A549 (cell line): ENCODE results near the gene SBF2. TPM values are rescaled to one million over a fixed set of nuclear protein-coding genes. Genes with fewer than 3 reads are reported as not detected.

Experiments used
- ATAC-seq, 2 experiments: fragments of 200-7000 bp in 1 of 2; fragments of >200 bp in 1 of 2; cut with Nextera tagmentation in 1 of 2; cut with Tn5 transposase in 1 of 2; 3 replicates each; pipeline versions ENCODE4 v1.8.0 to v1.9.1; 2018 to 2020; ENCODE audit warnings: mild to moderate bottlenecking in 1 of 2, moderate library complexity in 1 of 2
- CTCF ChIA-PET: fragments of 300-600 bp; sonication (Branson Sonifier 250); formaldehyde crosslinking; extraction: SDS; loops from one replicate; lab custom pipeline; 2021; ENCODE audit warnings: antibody characterized with exemption, inconsistent platforms; lab: Yijun Ruan, JAX
- POLR2A ChIA-PET: fragments of 350-600 bp; formaldehyde crosslinking; extraction: SDS; loops from one replicate; lab custom pipeline; 2021; ENCODE audit warnings: antibody characterized with exemption, inconsistent platforms; lab: Yijun Ruan, JAX
- DNase-seq, 2 experiments: peaks; one replicate each; pipeline versions ENCODE4 v3.0.0 to v3.0.0-alpha.2; 2011 to 2016; ENCODE audit warnings: low read depth in 1 of 2, low spot score in 1 of 2
- FAIRE-seq: peaks from 2 replicates; lab custom pipeline; 2011; peaks lifted over from hg19 to GRCh38; lab: Jason Lieb, UNC
- H3K27ac ChIP-seq, 2 experiments: fragments of >200 bp; sonication (Bioruptor Twin); formaldehyde crosslinking; 3 replicates each; pipeline ENCODE4 v1.5.1; 2016 to 2017
- H3K4me1 ChIP-seq: fragments of >200 bp; sonication (Bioruptor Twin); formaldehyde crosslinking; 3 replicates; pipeline ENCODE4 v1.6.1; 2016
- H3K4me2 ChIP-seq: fragments of >200 bp; sonication (Bioruptor Twin); formaldehyde crosslinking; 3 replicates; pipeline ENCODE4 v1.6.1; 2016
- H3K4me3 ChIP-seq: fragments of >200 bp; sonication (Bioruptor Twin); formaldehyde crosslinking; 3 replicates; pipeline ENCODE4 v1.5.1; 2016
- H3K9me3 ChIP-seq: fragments of >200 bp; sonication (Bioruptor Twin); formaldehyde crosslinking; 3 replicates; pipeline ENCODE4 v1.6.1; 2016
- CEBPB ChIP-seq, 2 experiments: fragments of >200 bp in 1 of 2; sonication (Bioruptor Twin) in 1 of 2; formaldehyde crosslinking in 1 of 2; IDR thresholded peaks; 2 replicates each; pipeline ENCODE4 v1.6.1; 2012 to 2016
- CHD4 ChIP-seq: fragments of 200-600 bp; sonication (generic); IDR thresholded peaks from 2 replicates; pipeline ENCODE4 v1.6.1; 2016; ENCODE audit warnings: antibody characterized with exemption, mild to moderate bottlenecking, borderline replicate concordance
- CTCF ChIP-seq: fragments of >200 bp; sonication (Bioruptor Twin); formaldehyde crosslinking; IDR thresholded peaks from 3 replicates; pipeline ENCODE4 v1.5.1; 2016
- ELK1 ChIP-seq: fragments of 150-350 bp; IDR thresholded peaks from 2 replicates; pipeline ENCODE4 v1.6.1; 2014; ENCODE audit warnings: low read depth, mild to moderate bottlenecking, low read length
- HDAC2 ChIP-seq: fragments of 200-600 bp; sonication (generic); IDR thresholded peaks from 2 replicates; pipeline ENCODE4 v1.6.1; 2016
- HMGXB4 ChIP-seq: fragments of 250-450 bp; sonication (Bioruptor Pico); IDR thresholded peaks from 2 replicates; pipeline ENCODE4 v1.5.0; 2021; ENCODE audit warnings: mild to moderate bottlenecking, moderate library complexity, borderline replicate concordance
- HOXA7 ChIP-seq: fragments of 250-450 bp; sonication (Bioruptor Pico); IDR thresholded peaks from 2 replicates; pipeline ENCODE4 v1.5.0; 2020; ENCODE audit warnings: mild to moderate bottlenecking, moderate library complexity
- JUN ChIP-seq, 2 experiments: fragments of >200 bp; sonication (Bioruptor Twin); formaldehyde crosslinking; IDR thresholded peaks; 2 replicates in 1 of 2; 3 replicates in 1 of 2; pipeline ENCODE4 v1.6.1; 2016 to 2017
- MAX ChIP-seq: IDR thresholded peaks from 2 replicates; pipeline ENCODE4 v1.6.1; 2012
- MYC ChIP-seq: IDR thresholded peaks from 2 replicates; pipeline ENCODE4 v1.6.1; 2012; ENCODE audit warnings: mild to moderate bottlenecking, inconsistent platforms, low read length, improper control_type of control experiment, borderline replicate concordance
- PBX3 ChIP-seq: IDR thresholded peaks from 2 replicates; pipeline ENCODE4 v1.6.1; 2012
- PHF8 ChIP-seq: fragments of 200-600 bp; sonication (generic); IDR thresholded peaks from 2 replicates; pipeline ENCODE4 v1.6.1; 2016; ENCODE audit warnings: low read depth, mild to moderate bottlenecking, antibody characterized with exemption, moderate library complexity, borderline replicate concordance
- POLR2A ChIP-seq: IDR thresholded peaks from 2 replicates; pipeline ENCODE4 v1.6.1; 2012; ENCODE audit warnings: mild to moderate bottlenecking, low read length
- RAD21 ChIP-seq, 2 experiments: fragments of >200 bp in 1 of 2; sonication (Bioruptor Twin) in 1 of 2; formaldehyde crosslinking in 1 of 2; IDR thresholded peaks in 1 of 2; conservative IDR thresholded peaks in 1 of 2; 2 replicates in 1 of 2; 3 replicates in 1 of 2; pipeline ENCODE4 v1.6.1; 2012 to 2018; ENCODE audit warnings: inconsistent platforms in 1 of 2
- RCOR1 ChIP-seq: fragments of 150-350 bp; IDR thresholded peaks from 2 replicates; pipeline ENCODE4 v1.6.1; 2014; ENCODE audit warnings: antibody characterized with exemption, low read length, low read depth
- REST ChIP-seq: fragments of 200-600 bp; sonication (generic); IDR thresholded peaks from 2 replicates; pipeline ENCODE4 v1.6.1; 2016; ENCODE audit warnings: antibody characterized with exemption, mild to moderate bottlenecking, moderate library complexity
- SMC3 ChIP-seq: fragments of >200 bp; sonication (Bioruptor Twin); formaldehyde crosslinking; IDR thresholded peaks from 3 replicates; pipeline ENCODE4 v1.6.1; 2018; ENCODE audit warnings: inconsistent platforms
- USF2 ChIP-seq: fragments of 450-650 bp; IDR thresholded peaks from 2 replicates; pipeline ENCODE4 v1.6.1; 2014; ENCODE audit warnings: antibody characterized with exemption
- WGBS: methylation state at CpG from one replicate; pipeline ENCODE4 v1.1.6; 2017; ENCODE audit errors: missing lambda C conversion rate; 5-methylcytosine and 5-hydroxymethylcytosine counted together
- polyA plus RNA-seq, 4 experiments: library from polyadenylated mRNA; depleted of rRNA in 3 of 4; stranded (reverse); fragments of >200 nt; fragmentation: RNase III in 1 of 4; extraction: RNeasy Plus Mini Kit Qiagen cat#74134 plus additional on column Dnase treatment in 1 of 4; gene quantifications; 2 replicates in 3 of 4; 3 replicates in 1 of 4; pipeline ENCODE4 v1.2.3, GENCODE V29; 2011 to 2017

The SBF2 gene
- polyA plus RNA-seq, 2 of the 4 experiments (the other 2 are of a cell fraction), result 11.1 to 49.6 TPM

GRCh38 chr11:9757809-9758636 lies 536.0 kb downstream of the SBF2 start:
- POLR2A ChIA-PET, result interaction anchor here (0.6 to 2.8 kb wide), 6 partner anchors 215 to 569 kb away, joined by 3 to 53 read pairs (median 9); partner anchors contain the start of gene ADM
- FAIRE-seq, result no peak
- WGBS, result 15% methylated on average over 25 of the region's 64 CpGs

GRCh38 chr11:9756878-9757277 lies 537.1 kb downstream of the SBF2 start:
- H3K27ac ChIP-seq, result peak overlapping the region in 1 of 2 experiments; percentile 95; a peak in 3 of 6 replicates
- no peak overlapping the region for H3K4me2 ChIP-seq
- no peak for ATAC-seq
- TF ChIP-seq REST (no peak), ELK1 (no peak), CHD4 (no peak), HOXA7 (CRISPR knock-in tag) (no peak), JUN (IDR thresholded peaks at IDR 0.05) (no peak), CEBPB (IDR thresholded peaks at IDR 0.05) (no peak), RCOR1 (no peak), PBX3 (no peak)

More at GRCh38 chr11:9757809-9758636, 536.0 kb downstream of the SBF2 start:
- DNase-seq (peak; percentile 83 to 92), ATAC-seq (peak; percentile 37 to 79)
- H3K27ac ChIP-seq, result peak overlapping the region; percentile 95 to 98
- peak overlapping the region; percentile 99 for H3K4me2 ChIP-seq
- H3K4me1 ChIP-seq, result peaks cover 43% of the 10 kb centered on the region
- CTCF ChIA-PET, result interaction anchor here (0.6 to 4.0 kb wide), 63 partner anchors 9 to 979 kb away, joined by 3 to 106 read pairs (median 4); partner anchors contain the start of gene ADM
- H3K4me3 ChIP-seq, result peak overlapping the region; percentile 70
- H3K9me3 ChIP-seq, result no peaks in the 10 kb centered on the region
- TF ChIP-seq HDAC2 (no peak), PHF8 (peak; percentile 40; the same call in 1 of the 2 replicates), CTCF (peak; percentile 92), POLR2A (peak; percentile 82), JUN (IDR thresholded peaks at IDR 0.05) (peak in 1 of 2 experiments; percentile 66; a peak in 3 of 5 replicates), MAX (peak; percentile 86), SMC3 (peak; percentile 98), RAD21 (conservative IDR thresholded peaks at IDR 0.05 in 1 of 2, IDR thresholded peaks at IDR 0.05 in 1 of 2) (peak; percentile 70 to 99; a peak in 4 of 5 replicates), CHD4 (peak; percentile 71; the same call in 1 of the 2 replicates), MYC (peak; percentile 60), USF2 (no peak), HMGXB4 (CRISPR knock-in tag) (no peak; the same call in none of the 2 replicates)

More at GRCh38 chr11:9756878-9757277, 537.1 kb downstream of the SBF2 start:
- CTCF ChIA-PET, result interaction anchor here (0.9 to 4.7 kb wide), 5 partner anchors 10 to 610 kb away, joined by 3 to 29 read pairs (median 10); no protein-coding TSS in a partner anchor
- POLR2A ChIA-PET, result interaction anchor here (0.6 to 1.0 kb wide), 2 partner anchors 153 to 551 kb away, joined by 3 read pairs; no protein-coding TSS in a partner anchor
- DNase-seq (no peak), FAIRE-seq (no peak)
- no peaks in the 10 kb centered on the region for H3K9me3 ChIP-seq
- H3K4me3 ChIP-seq, result no peak overlapping the region
- H3K4me1 ChIP-seq, result peaks cover 55% of the 10 kb centered on the region
- 98% methylated on average over 6 of the region's 6 CpGs for WGBS
